ENCODE measurements around the gene WDR75. TPM values are rescaled to one million over a fixed set of nuclear protein-coding genes. Genes with fewer than 3 reads are reported as not detected.
A peak's percentile ranks its signal among the peaks of the same experiment; 100 is the strongest.

WDR75 gene
- total and polyA plus RNA-seq, 2 of the 13 experiments (the other 11 are each of a cell fraction or from before 2014, with no cell fraction given), result 63.0 to 74.1 TPM

GRCh38 chr2:189506514-189506976, 65.3 kb downstream of the WDR75 start (continued):
- TF ChIP-seq ZFP36L2 (CRISPR knock-in tag; IDR thresholded peaks at IDR 0.05) (no peak), TOPORS (CRISPR knock-in tag; IDR thresholded peaks at IDR 0.05) (no peak), ATF3 (CRISPR knock-in tag; IDR thresholded peaks at IDR 0.05) (peak; percentile 75), JUND (CRISPR knock-in tag; IDR thresholded peaks at IDR 0.05) (no peak), MTF2 (CRISPR knock-in tag; IDR thresholded peaks at IDR 0.05; ENCODE audit: borderline replicate concordance) (no peak), ZNF12 (CRISPR knock-in tag; IDR thresholded peaks at IDR 0.05) (peak; percentile 36; the same call in 1 of the 2 replicates), ZBTB8A (CRISPR knock-in tag; IDR thresholded peaks at IDR 0.05; ENCODE audit: borderline replicate concordance, low read depth) (no peak), MAFF (IDR thresholded peaks at IDR 0.05; ENCODE audit: low read depth, low read length) (no peak), PCBP2 (optimal IDR thresholded peaks at IDR 0.05; ENCODE audit: low read depth, low read length, poor library complexity, severe bottlenecking) (no peak), HMGA1 (CRISPR knock-in tag; conservative IDR thresholded peaks at IDR 0.05) (no peak), REPIN1 (CRISPR knock-in tag; IDR thresholded peaks at IDR 0.05; ENCODE audit: borderline replicate concordance, low read depth) (no peak), RBAK (CRISPR knock-in tag; IDR thresholded peaks at IDR 0.05) (no peak), ZBTB25 (CRISPR knock-in tag; IDR thresholded peaks at IDR 0.05) (no peak), SMARCE1 (IDR thresholded peaks at IDR 0.05; ENCODE audit: borderline replicate concordance) (no peak), KMT2A (CRISPR knock-in tag; IDR thresholded peaks at IDR 0.05) (no peak), GFI1 (CRISPR knock-in tag; IDR thresholded peaks at IDR 0.05; ENCODE audit: borderline replicate concordance) (no peak), ZBTB1 (CRISPR knock-in tag; IDR thresholded peaks at IDR 0.05; ENCODE audit: borderline replicate concordance) (no peak), SOX5 (CRISPR knock-in tag; IDR thresholded peaks at IDR 0.05; ENCODE audit: borderline replicate concordance) (peak; percentile 61; the same call in 1 of the 2 replicates), ZNF326 (CRISPR knock-in tag; IDR thresholded peaks at IDR 0.05; ENCODE audit: borderline replicate concordance) (no peak)
- TF ChIP-seq, protein P1, sequence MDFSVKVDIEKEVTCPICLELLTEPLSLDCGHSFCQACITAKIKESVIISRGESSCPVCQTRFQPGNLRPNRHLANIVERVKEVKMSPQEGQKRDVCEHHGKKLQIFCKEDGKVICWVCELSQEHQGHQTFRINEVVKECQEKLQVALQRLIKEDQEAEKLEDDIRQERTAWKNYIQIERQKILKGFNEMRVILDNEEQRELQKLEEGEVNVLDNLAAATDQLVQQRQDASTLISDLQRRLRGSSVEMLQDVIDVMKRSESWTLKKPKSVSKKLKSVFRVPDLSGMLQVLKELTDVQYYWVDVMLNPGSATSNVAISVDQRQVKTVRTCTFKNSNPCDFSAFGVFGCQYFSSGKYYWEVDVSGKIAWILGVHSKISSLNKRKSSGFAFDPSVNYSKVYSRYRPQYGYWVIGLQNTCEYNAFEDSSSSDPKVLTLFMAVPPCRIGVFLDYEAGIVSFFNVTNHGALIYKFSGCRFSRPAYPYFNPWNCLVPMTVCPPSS (IDR thresholded peaks at IDR 0.05), result no peak
- TF ChIP-seq, protein P2, sequence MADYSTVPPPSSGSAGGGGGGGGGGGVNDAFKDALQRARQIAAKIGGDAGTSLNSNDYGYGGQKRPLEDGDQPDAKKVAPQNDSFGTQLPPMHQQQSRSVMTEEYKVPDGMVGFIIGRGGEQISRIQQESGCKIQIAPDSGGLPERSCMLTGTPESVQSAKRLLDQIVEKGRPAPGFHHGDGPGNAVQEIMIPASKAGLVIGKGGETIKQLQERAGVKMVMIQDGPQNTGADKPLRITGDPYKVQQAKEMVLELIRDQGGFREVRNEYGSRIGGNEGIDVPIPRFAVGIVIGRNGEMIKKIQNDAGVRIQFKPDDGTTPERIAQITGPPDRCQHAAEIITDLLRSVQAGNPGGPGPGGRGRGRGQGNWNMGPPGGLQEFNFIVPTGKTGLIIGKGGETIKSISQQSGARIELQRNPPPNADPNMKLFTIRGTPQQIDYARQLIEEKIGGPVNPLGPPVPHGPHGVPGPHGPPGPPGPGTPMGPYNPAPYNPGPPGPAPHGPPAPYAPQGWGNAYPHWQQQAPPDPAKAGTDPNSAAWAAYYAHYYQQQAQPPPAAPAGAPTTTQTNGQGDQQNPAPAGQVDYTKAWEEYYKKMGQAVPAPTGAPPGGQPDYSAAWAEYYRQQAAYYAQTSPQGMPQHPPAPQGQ (CRISPR knock-in tag; IDR thresholded peaks at IDR 0.05; ENCODE audit: borderline replicate concordance), result no peak
- TF ChIP-seq, protein P3, sequence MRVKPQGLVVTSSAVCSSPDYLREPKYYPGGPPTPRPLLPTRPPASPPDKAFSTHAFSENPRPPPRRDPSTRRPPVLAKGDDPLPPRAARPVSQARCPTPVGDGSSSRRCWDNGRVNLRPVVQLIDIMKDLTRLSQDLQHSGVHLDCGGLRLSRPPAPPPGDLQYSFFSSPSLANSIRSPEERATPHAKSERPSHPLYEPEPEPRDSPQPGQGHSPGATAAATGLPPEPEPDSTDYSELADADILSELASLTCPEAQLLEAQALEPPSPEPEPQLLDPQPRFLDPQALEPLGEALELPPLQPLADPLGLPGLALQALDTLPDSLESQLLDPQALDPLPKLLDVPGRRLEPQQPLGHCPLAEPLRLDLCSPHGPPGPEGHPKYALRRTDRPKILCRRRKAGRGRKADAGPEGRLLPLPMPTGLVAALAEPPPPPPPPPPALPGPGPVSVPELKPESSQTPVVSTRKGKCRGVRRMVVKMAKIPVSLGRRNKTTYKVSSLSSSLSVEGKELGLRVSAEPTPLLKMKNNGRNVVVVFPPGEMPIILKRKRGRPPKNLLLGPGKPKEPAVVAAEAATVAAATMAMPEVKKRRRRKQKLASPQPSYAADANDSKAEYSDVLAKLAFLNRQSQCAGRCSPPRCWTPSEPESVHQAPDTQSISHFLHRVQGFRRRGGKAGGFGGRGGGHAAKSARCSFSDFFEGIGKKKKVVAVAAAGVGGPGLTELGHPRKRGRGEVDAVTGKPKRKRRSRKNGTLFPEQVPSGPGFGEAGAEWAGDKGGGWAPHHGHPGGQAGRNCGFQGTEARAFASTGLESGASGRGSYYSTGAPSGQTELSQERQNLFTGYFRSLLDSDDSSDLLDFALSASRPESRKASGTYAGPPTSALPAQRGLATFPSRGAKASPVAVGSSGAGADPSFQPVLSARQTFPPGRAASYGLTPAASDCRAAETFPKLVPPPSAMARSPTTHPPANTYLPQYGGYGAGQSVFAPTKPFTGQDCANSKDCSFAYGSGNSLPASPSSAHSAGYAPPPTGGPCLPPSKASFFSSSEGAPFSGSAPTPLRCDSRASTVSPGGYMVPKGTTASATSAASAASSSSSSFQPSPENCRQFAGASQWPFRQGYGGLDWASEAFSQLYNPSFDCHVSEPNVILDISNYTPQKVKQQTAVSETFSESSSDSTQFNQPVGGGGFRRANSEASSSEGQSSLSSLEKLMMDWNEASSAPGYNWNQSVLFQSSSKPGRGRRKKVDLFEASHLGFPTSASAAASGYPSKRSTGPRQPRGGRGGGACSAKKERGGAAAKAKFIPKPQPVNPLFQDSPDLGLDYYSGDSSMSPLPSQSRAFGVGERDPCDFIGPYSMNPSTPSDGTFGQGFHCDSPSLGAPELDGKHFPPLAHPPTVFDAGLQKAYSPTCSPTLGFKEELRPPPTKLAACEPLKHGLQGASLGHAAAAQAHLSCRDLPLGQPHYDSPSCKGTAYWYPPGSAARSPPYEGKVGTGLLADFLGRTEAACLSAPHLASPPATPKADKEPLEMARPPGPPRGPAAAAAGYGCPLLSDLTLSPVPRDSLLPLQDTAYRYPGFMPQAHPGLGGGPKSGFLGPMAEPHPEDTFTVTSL (CRISPR knock-in tag; IDR thresholded peaks at IDR 0.05; ENCODE audit: borderline replicate concordance), result no peak
